SK-N-SH (cell line): ENCODE measurements around the gene SMYD1. TPM values are rescaled to one million over a fixed set of nuclear protein-coding genes. Genes with fewer than 3 reads are reported as not detected.

Experiments used
- CTCF ChIA-PET: fragments of 300-600, 350-600 bp; formaldehyde crosslinking; extraction: SDS; loops from one replicate; lab custom pipeline; 2021; lab: Yijun Ruan, JAX
- POLR2A ChIA-PET: fragments of 350-600 bp; sonication (Branson Sonifier 250); formaldehyde crosslinking; extraction: SDS; loops from one replicate; lab custom pipeline; 2020; ENCODE audit warnings: antibody characterized with exemption, inconsistent platforms; lab: Yijun Ruan, JAX
- DNase-seq: peaks from one replicate; pipeline ENCODE4 v3.0.0; 2012
- H2AFZ ChIP-seq: fragments of 200-600 bp; sonication (generic); 2 replicates; pipeline ENCODE4 v1.8.1; 2016; ENCODE audit warnings: antibody characterized with exemption, mild to moderate bottlenecking, low read depth
- H3F3A ChIP-seq: fragments of 200-600 bp; sonication (generic); replicated peaks from 2 replicates; pipeline ENCODE3; 2016; ENCODE audit warnings: antibody characterized with exemption, mild to moderate bottlenecking; ENCODE audit not compliant: insufficient read depth
- H3K27ac ChIP-seq, 2 experiments: fragments of 200-500 bp in 1 of 2; fragments of 200-600 bp in 1 of 2; sonication (Bioruptor generic) in 1 of 2; sonication (generic), shearing (Covaris generic) in 1 of 2; 2 replicates each; pipeline versions ENCODE4 v1.5.1 to v1.6.1; 2014 to 2016; ENCODE audit warnings: low read depth in 2 of 2, inconsistent platforms in 1 of 2, low read length in 1 of 2, mild to moderate bottlenecking in 1 of 2, mixed read lengths in 1 of 2
- H3K27me3 ChIP-seq: fragments of 200-600 bp; sonication (generic), shearing (Covaris generic); 2 replicates; pipeline ENCODE4 v1.6.1; 2016; ENCODE audit warnings: mixed run types; ENCODE audit not compliant: insufficient read depth
- H3K36me3 ChIP-seq, 2 experiments: fragments of 200-500 bp in 1 of 2; fragments of 200-600 bp in 1 of 2; sonication (Bioruptor generic) in 1 of 2; sonication (generic) in 1 of 2; replicated peaks in 1 of 2; 2 replicates each; pipeline versions ENCODE3 to v1.5.1; 2014 to 2016; ENCODE audit warnings: low read length in 1 of 2, mild to moderate bottlenecking in 1 of 2; ENCODE audit not compliant: insufficient read depth in 2 of 2, control insufficient read depth in 1 of 2
- H3K4me1 ChIP-seq, 2 experiments: fragments of 200-500 bp in 1 of 2; fragments of 200-600 bp in 1 of 2; sonication (Bioruptor generic) in 1 of 2; sonication (generic), shearing (Covaris generic) in 1 of 2; 2 replicates each; pipeline versions ENCODE4 v1.5.1 to v1.6.1; 2014 to 2016; ENCODE audit warnings: low read depth in 1 of 2, low read length in 1 of 2, mixed run types in 1 of 2; ENCODE audit not compliant: insufficient read depth in 2 of 2, control insufficient read depth in 1 of 2
- H3K4me2 ChIP-seq: fragments of 200-600 bp; sonication (generic), shearing (Covaris generic); 2 replicates; pipeline ENCODE4 v1.6.1; 2017; ENCODE audit warnings: mixed run types
- H3K4me3 ChIP-seq, 2 experiments: fragments of 200-500 bp in 1 of 2; fragments of 200-600 bp in 1 of 2; sonication (Bioruptor generic) in 1 of 2; sonication (generic), shearing (Covaris generic) in 1 of 2; 2 replicates each; pipeline versions ENCODE4 v1.5.1 to v1.8.1; 2014 to 2016; ENCODE audit warnings: low read depth in 2 of 2, inconsistent platforms in 1 of 2, low read length in 1 of 2, mild to moderate bottlenecking in 1 of 2, mixed read lengths in 1 of 2, moderate library complexity in 1 of 2
- H3K79me2 ChIP-seq: fragments of 200-600 bp; sonication (generic); 2 replicates; pipeline ENCODE4 v1.8.1; 2017; ENCODE audit warnings: mild to moderate bottlenecking; ENCODE audit not compliant: insufficient read depth
- H3K9ac ChIP-seq: fragments of 200-600 bp; sonication (generic); 2 replicates; pipeline ENCODE4 v1.6.1; 2017; ENCODE audit warnings: mixed run types
- H3K9me2 ChIP-seq: fragments of 200-600 bp; sonication (generic); 2 replicates; pipeline ENCODE4 v1.6.1; 2017; ENCODE audit warnings: mixed run types
- H3K9me3 ChIP-seq: fragments of 200-600 bp; sonication (generic); 2 replicates; pipeline ENCODE4 v1.6.1; 2017; ENCODE audit warnings: mixed run types, mild to moderate bottlenecking, moderate library complexity
- H4K20me1 ChIP-seq: fragments of 200-600 bp; sonication (generic); 2 replicates; pipeline ENCODE4 v1.6.1; 2017; ENCODE audit warnings: mild to moderate bottlenecking, mixed run types; ENCODE audit not compliant: insufficient read depth
- CHD2 ChIP-seq: fragments of 150-350 bp; IDR thresholded peaks from 2 replicates; pipeline ENCODE4 v1.6.1; 2018; ENCODE audit warnings: low read length; ENCODE audit not compliant: partially characterized antibody
- GABPA ChIP-seq: IDR thresholded peaks from 2 replicates; pipeline ENCODE4 v1.4.0; 2012; ENCODE audit warnings: low read depth, mild to moderate bottlenecking
- GATA2 ChIP-seq: sonication (generic); formaldehyde crosslinking; IDR thresholded peaks from 2 replicates; pipeline ENCODE4 v1.5.0; 2020; ENCODE audit warnings: mild to moderate bottlenecking, missing genetic modification reagents
- MEF2A ChIP-seq: IDR thresholded peaks from 2 replicates; pipeline ENCODE4 v1.4.0; 2012; ENCODE audit warnings: low read depth, borderline replicate concordance
- MXI1 ChIP-seq: IDR thresholded peaks from 2 replicates; pipeline ENCODE4 v1.6.1; 2012; ENCODE audit warnings: mild to moderate bottlenecking, low read depth, low read length, improper control_type of control experiment
- POLR2AphosphoS5 ChIP-seq: IDR thresholded peaks from 2 replicates; pipeline ENCODE4 v1.6.1; 2012; ENCODE audit warnings: low read depth, low read length
- RAD21 ChIP-seq: IDR thresholded peaks from 2 replicates; pipeline ENCODE4 v1.6.1; 2012; ENCODE audit warnings: mild to moderate bottlenecking, low read length
- RFX5 ChIP-seq: IDR thresholded peaks from 2 replicates; pipeline ENCODE4 v1.6.1; 2012; ENCODE audit warnings: mild to moderate bottlenecking, improper control_type of control experiment, low read length
- SIN3A ChIP-seq: IDR thresholded peaks from 2 replicates; pipeline ENCODE4 v1.6.1; 2012; ENCODE audit warnings: low read depth, mild to moderate bottlenecking, low read length, moderate library complexity, borderline replicate concordance
- SMC3 ChIP-seq: IDR thresholded peaks from 2 replicates; pipeline ENCODE4 v1.6.1; 2012; ENCODE audit warnings: low read depth, low read length, improper control_type of control experiment
- TAF1 ChIP-seq: IDR thresholded peaks from 2 replicates; pipeline ENCODE4 v1.6.1; 2012; ENCODE audit warnings: low read depth, mild to moderate bottlenecking, low read length, moderate library complexity, borderline replicate concordance
- TCF12 ChIP-seq: IDR thresholded peaks from 2 replicates; pipeline ENCODE4 v1.4.0; 2012
- YY1 ChIP-seq: IDR thresholded peaks from 2 replicates; pipeline ENCODE4 v1.4.0; 2012; ENCODE audit warnings: low read depth, mild to moderate bottlenecking
- WGBS: methylation state at CpG from one replicate; pipeline ENCODE4 v1.1.6; 2017; ENCODE audit warnings: low lambda C conversion rate; 5-methylcytosine and 5-hydroxymethylcytosine counted together
- polyA plus RNA-seq, 3 experiments: library from polyadenylated mRNA; depleted of rRNA; stranded (reverse); fragments of >200 nt; gene quantifications; 2 replicates each; pipeline ENCODE4 v1.2.3, GENCODE V29; 2012
- TF ChIP-seq, protein P1 (sequence below): IDR thresholded peaks from 2 replicates; pipeline ENCODE4 v1.6.1; 2012; ENCODE audit warnings: mild to moderate bottlenecking, low read depth, low read length, moderate library complexity
- TF ChIP-seq, protein P2 (sequence below): fragments of 200-600 bp; sonication (generic); IDR thresholded peaks from 2 replicates; pipeline ENCODE4 v1.6.1; 2017; ENCODE audit warnings: antibody characterized with exemption, mild to moderate bottlenecking, moderate library complexity
- TF ChIP-seq, protein P3 (sequence below): fragments of 150-350 bp; IDR thresholded peaks from 2 replicates; pipeline ENCODE4 v1.6.1; 2016; ENCODE audit warnings: mild to moderate bottlenecking, low read depth, low read length
- TF ChIP-seq, protein P4 (sequence below): IDR thresholded peaks from 2 replicates; pipeline ENCODE4 v1.4.0; 2012; ENCODE audit warnings: low read depth, borderline replicate concordance

SMYD1 gene
- polyA plus RNA-seq, 1 of the 3 experiments (the other 2 are of a cell fraction) = not detected

DNA sequence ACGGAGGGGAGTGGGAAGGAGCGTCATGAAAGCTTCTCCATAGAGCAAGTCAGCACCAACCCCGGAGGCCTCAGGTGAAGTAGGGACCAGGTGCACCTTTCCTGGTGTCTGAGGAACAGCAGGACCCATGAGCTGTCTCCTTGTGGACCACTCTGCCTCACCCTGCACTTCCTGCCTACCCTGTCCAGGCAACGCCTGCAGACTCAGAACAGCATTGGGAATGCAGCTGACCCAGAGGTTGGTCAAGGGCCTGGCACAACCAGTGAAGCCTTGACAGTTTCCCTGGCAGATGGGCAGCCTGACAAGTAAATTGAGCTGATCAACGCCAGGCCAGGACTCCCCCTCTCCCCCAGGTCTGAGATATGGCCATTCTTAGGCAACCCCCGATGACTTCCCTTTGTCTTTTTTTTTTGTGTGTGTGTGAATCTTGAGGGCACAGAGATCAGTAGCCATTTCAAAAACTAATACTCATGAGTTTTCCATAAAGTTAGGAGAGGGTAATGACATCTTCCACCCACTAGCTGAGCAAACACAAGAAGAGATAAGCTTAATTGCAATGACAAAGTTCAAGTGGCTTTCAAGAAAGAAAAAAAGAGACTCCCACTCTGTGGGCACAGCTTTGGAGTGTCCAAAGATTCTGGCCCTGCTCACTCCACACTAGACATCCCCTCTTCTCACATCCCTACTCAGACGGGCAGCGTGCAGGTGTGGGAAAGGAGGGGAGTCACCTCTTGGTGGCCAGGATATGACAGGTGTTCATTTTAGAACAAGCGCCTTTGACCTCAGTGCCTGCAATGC, 63.8 kb downstream of the SMYD1 start:
- POLR2A ChIA-PET = no interaction called here
- no peaks in the 10 kb centered on the region for H3K36me3 ChIP-seq
- TF ChIP-seq GATA2 (CRISPR knock-in tag) (no peak), SMC3 (no peak), TCF12 (no peak), GABPA (no peak), RFX5 (no peak), MXI1 (no peak), POLR2AphosphoS5 (no peak), YY1 (no peak), SIN3A (no peak), TAF1 (no peak), MEF2A (no peak), RAD21 (no peak), CHD2 (no peak)
- TF ChIP-seq, protein P1, sequence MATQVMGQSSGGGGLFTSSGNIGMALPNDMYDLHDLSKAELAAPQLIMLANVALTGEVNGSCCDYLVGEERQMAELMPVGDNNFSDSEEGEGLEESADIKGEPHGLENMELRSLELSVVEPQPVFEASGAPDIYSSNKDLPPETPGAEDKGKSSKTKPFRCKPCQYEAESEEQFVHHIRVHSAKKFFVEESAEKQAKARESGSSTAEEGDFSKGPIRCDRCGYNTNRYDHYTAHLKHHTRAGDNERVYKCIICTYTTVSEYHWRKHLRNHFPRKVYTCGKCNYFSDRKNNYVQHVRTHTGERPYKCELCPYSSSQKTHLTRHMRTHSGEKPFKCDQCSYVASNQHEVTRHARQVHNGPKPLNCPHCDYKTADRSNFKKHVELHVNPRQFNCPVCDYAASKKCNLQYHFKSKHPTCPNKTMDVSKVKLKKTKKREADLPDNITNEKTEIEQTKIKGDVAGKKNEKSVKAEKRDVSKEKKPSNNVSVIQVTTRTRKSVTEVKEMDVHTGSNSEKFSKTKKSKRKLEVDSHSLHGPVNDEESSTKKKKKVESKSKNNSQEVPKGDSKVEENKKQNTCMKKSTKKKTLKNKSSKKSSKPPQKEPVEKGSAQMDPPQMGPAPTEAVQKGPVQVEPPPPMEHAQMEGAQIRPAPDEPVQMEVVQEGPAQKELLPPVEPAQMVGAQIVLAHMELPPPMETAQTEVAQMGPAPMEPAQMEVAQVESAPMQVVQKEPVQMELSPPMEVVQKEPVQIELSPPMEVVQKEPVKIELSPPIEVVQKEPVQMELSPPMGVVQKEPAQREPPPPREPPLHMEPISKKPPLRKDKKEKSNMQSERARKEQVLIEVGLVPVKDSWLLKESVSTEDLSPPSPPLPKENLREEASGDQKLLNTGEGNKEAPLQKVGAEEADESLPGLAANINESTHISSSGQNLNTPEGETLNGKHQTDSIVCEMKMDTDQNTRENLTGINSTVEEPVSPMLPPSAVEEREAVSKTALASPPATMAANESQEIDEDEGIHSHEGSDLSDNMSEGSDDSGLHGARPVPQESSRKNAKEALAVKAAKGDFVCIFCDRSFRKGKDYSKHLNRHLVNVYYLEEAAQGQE = no peak
- TF ChIP-seq, protein P2, sequence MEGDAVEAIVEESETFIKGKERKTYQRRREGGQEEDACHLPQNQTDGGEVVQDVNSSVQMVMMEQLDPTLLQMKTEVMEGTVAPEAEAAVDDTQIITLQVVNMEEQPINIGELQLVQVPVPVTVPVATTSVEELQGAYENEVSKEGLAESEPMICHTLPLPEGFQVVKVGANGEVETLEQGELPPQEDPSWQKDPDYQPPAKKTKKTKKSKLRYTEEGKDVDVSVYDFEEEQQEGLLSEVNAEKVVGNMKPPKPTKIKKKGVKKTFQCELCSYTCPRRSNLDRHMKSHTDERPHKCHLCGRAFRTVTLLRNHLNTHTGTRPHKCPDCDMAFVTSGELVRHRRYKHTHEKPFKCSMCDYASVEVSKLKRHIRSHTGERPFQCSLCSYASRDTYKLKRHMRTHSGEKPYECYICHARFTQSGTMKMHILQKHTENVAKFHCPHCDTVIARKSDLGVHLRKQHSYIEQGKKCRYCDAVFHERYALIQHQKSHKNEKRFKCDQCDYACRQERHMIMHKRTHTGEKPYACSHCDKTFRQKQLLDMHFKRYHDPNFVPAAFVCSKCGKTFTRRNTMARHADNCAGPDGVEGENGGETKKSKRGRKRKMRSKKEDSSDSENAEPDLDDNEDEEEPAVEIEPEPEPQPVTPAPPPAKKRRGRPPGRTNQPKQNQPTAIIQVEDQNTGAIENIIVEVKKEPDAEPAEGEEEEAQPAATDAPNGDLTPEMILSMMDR = no peak
- TF ChIP-seq, protein P3, sequence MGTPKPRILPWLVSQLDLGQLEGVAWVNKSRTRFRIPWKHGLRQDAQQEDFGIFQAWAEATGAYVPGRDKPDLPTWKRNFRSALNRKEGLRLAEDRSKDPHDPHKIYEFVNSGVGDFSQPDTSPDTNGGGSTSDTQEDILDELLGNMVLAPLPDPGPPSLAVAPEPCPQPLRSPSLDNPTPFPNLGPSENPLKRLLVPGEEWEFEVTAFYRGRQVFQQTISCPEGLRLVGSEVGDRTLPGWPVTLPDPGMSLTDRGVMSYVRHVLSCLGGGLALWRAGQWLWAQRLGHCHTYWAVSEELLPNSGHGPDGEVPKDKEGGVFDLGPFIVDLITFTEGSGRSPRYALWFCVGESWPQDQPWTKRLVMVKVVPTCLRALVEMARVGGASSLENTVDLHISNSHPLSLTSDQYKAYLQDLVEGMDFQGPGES = no peak
- TF ChIP-seq, protein P4, sequence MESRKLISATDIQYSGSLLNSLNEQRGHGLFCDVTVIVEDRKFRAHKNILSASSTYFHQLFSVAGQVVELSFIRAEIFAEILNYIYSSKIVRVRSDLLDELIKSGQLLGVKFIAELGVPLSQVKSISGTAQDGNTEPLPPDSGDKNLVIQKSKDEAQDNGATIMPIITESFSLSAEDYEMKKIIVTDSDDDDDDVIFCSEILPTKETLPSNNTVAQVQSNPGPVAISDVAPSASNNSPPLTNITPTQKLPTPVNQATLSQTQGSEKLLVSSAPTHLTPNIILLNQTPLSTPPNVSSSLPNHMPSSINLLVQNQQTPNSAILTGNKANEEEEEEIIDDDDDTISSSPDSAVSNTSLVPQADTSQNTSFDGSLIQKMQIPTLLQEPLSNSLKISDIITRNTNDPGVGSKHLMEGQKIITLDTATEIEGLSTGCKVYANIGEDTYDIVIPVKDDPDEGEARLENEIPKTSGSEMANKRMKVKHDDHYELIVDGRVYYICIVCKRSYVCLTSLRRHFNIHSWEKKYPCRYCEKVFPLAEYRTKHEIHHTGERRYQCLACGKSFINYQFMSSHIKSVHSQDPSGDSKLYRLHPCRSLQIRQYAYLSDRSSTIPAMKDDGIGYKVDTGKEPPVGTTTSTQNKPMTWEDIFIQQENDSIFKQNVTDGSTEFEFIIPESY = no peak
- H3K27ac ChIP-seq = no peak overlapping the region
- H3K4me1 ChIP-seq = no peaks in the 10 kb centered on the region
- no peaks in the 10 kb centered on the region for H3K79me2 ChIP-seq
- no peaks in the 10 kb centered on the region for H3F3A ChIP-seq
- CTCF ChIA-PET = interaction anchor here (1.3 to 1.9 kb wide), 3 partner anchors 28 to 324 kb away, joined by 3 to 8 read pairs (median 3); no protein-coding TSS in a partner anchor
- no peaks in the 10 kb centered on the region for H3K27me3 ChIP-seq
- no peak overlapping the region for H3K9ac ChIP-seq
- H4K20me1 ChIP-seq = no peaks in the 10 kb centered on the region
- H3K9me3 ChIP-seq = no peaks in the 10 kb centered on the region
- no peak for DNase-seq
- H3K9me2 ChIP-seq = no peaks in the 10 kb centered on the region
- 59% methylated on average over 9 of the region's 9 CpGs for WGBS
- H3K4me2 ChIP-seq = no peak overlapping the region
- H3K4me3 ChIP-seq = no peak overlapping the region
- H2AFZ ChIP-seq = no peak overlapping the region
